ENCODE data around the gene PRR7.

PRR7 gene

DNA sequence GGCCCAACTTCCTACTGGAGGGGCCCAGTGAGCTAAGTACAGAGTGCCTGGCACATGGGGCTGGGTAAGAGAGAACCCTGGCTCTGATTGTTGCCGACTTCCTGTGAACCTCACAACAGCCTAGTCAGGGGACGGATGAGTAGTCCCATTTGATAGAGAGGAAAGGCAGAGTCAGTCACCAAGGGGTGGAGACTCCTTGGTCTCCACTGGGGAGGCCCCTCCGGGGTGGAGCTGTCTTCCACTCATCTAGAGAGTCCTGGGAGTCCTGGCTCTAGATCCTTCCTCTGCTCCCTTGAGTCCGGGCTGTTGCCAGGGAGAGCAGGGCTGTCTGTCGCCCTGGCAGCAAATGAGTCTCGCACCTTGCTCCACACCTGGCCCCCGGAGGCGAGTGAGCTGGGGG lies 12.2 kb upstream of the PRR7 start:
- no peak for DNase-seq (ENCODE audit: extremely low spot score, insufficient read length, low read depth)
- no peak for FAIRE-seq

DNA sequence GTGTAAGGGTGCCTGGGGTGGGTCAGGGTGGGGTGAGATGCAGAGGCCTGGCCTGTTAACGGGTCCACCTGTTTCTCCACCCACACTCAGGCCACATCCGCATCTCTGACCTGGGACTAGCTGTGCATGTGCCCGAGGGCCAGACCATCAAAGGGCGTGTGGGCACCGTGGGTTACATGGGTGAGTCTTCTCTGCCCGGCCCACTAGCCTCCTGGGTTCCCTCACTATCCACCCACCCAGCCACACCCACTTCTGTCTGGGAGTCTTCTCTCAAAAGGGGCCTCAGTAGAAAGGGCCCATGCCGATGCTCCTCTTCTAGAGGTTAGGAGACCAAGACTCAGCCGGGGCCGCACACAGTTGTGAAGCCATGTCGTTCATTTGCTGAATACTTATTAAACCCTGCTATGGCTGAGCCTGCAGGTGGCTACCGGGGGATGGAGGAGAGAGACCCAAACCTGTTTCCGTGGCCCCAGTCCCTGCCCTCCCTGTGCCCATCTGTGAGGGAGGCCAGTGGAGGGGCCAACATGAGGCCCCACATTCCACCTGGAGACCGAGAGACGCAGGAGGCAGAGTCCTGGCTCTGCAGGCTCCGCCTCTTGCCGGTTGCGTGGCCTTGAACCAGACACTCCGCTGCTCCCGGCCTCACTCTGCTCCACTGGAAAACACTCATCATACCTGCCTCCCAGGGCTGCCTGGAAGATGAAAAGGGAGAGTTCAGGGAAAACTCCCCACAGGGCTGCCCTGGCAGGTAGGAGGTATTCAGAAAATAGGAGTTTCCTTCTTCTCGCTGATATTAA lies 11.5 kb upstream of the PRR7 start:
- no peak for DNase-seq (ENCODE audit: extremely low spot score, insufficient read length, low read depth)
- no peak for FAIRE-seq

DNA sequence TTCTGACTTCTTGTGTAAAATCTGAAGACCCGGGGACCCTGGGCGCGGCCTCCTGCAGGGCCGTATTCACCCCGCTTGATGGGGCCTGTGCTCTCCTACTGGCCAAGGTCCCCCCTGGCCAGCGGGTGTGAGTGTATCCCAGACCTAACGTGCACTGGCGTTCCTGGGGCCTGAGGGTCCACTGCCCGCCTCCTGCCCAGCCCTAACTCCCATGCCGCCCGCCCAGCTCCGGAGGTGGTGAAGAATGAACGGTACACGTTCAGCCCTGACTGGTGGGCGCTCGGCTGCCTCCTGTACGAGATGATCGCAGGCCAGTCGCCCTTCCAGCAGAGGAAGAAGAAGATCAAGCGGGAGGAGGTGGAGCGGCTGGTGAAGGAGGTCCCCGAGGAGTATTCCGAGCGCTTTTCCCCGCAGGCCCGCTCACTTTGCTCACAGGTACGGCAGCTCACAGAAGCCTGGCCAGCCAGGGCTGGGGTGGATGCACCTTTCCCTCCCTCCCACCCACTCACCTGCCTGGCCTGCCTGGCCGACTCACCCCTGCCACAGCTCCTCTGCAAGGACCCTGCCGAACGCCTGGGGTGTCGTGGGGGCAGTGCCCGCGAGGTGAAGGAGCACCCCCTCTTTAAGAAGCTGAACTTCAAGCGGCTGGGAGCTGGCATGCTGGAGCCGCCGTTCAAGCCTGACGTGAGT lies 10.6 kb upstream of the PRR7 start:
- DNase-seq (ENCODE audit: extremely low spot score, insufficient read length, low read depth) (no peak), FAIRE-seq (no peak)

DNA sequence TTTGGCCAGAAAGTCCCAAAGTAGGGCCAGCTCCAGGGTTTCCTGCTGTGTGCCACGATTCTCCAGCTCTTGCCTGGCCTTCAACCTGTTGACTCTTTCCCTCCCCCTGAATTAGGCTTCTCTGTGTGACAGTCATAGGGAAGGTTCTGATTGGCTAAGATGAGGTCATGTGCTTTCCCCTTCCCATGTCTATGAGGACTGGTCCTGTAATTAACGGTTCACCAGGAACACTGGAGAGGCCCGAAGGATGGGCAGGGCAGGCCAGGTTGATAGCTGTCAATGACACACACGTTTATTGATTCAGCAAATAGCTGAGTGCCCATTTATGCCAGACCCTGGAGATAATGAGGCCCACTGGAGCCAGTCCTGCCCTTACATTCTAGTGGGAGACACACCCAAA lies 9.0 kb upstream of the PRR7 start:
- DNase-seq (ENCODE audit: extremely low spot score, insufficient read length, low read depth) (no peak), FAIRE-seq (no peak)

DNA sequence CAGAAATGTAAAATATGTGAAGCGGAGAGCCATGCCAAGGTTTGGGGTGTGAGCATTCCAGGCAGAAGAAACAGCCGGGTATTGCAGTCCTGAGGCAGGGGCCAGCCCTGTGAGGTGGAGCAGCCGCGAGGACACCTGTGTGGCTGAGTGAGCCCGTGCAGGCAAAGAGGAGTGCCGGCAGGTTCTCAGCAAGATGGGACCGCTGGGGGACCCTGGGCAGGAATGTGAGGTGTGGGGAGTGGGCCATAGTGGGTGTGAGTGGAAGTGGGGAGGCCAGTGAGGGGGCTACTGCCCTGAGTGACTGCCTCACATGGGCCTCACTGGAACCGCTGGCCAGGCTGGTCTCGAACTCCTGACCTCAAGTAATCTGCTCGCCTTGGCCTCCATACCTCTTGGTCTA lies 8.1 kb upstream of the PRR7 start:
- FAIRE-seq (no peak), DNase-seq (ENCODE audit: extremely low spot score, insufficient read length, low read depth) (no peak)

DNA sequence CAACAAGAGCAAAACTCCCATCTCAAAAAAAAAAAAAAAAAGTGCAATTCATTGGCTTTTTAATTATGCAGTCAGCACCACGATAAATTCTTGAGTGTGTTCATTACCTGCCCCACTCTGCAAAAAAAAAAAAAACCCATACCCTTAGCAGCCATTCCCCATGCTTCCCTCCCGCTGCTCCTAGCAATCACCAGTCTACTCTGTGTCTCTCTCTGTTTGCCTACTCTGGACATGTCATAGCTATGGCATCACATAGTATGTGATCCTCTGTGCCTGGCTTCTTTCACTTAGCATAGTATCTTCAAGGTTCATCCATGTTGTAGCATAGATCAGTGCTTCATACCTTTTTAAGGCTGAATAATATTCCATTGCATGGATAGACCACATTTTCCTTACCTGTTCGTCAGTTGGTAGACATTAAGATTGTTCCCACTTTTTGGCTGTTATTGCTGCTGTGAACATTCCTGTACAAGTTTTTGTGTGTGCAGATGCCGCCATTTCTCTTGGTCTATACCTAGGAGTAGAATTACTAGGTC lies 7.0 kb upstream of the PRR7 start:
- no peak for DNase-seq (ENCODE audit: extremely low spot score, insufficient read length, low read depth)
- FAIRE-seq, result no peak

DNA sequence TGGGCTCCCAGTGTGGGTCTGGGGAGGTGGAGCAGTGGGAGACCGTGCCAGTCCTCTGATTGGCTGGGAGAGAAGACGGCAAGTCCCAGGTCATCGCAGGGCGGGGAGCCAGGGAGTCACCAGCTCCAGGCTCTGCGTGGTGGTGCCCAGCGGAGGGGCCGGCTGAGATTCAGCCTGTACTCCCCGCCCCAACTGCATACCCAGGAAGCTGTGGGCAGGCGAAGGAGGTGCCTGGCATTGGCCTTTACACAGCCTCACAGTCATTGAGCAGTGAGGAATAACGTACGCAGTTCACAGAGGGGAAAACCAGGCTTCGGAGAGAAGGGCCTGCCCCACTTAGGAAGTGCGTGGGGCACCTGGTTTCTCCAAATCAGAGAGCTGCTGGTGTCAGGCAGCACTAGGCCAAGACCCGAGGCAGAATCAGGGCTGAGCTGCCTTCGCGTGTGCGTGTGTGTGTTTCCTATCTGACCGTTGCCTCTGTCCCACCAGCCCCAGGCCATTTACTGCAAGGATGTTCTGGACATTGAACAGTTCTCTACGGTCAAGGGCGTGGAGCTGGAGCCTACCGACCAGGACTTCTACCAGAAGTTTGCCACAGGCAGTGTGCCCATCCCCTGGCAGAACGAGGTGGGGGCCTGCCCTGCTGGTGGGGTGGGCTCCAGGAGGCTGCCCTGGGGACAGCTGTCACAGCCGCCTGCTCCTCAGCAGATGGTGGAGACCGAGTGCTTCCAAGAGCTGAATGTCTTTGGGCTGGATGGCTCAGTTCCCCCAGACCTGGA lies 6.2 kb upstream of the PRR7 start:
- no peak for DNase-seq (ENCODE audit: extremely low spot score, insufficient read length, low read depth)
- FAIRE-seq, result no peak

DNA sequence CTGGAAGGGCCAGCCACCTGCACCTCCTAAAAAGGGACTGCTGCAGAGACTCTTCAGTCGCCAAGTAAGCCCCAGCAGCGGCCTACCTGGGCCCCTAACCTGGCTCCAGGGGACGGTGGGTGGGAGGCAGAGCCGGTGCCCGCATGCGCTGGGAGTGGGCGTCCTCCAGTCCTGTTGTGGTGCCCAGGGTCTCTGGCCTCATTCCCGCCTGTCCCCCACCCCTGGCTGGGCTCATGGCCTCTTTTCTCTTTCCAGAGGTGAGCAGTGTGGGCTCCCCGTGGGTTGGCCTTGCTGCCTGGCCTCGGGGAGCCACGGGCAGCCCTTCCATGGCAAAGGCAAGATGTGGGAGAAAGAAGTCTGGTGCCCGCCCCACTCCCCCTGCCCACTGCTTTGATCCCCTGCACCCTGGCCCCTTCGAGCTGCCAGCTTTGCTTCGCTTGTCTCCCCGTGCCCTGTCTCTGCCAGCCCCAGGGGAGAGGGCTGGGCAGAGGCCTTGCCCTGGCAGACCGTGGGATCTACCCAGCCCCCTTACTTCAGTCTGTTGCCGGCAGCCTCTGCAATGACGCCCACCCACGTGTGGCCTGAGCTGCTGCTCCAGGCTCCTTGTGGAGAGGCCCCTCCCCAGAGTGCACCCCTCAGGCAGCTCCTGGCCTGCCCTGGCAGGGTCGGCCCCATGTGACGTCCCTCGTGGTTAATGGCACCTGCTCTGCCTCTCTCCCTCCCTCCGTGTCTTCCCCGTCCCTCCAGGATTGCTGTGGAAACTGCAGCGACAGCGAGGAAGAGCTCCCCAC lies 5.4 kb upstream of the PRR7 start:
- no peak for DNase-seq (ENCODE audit: extremely low spot score, insufficient read length, low read depth)
- FAIRE-seq, result no peak

DNA sequence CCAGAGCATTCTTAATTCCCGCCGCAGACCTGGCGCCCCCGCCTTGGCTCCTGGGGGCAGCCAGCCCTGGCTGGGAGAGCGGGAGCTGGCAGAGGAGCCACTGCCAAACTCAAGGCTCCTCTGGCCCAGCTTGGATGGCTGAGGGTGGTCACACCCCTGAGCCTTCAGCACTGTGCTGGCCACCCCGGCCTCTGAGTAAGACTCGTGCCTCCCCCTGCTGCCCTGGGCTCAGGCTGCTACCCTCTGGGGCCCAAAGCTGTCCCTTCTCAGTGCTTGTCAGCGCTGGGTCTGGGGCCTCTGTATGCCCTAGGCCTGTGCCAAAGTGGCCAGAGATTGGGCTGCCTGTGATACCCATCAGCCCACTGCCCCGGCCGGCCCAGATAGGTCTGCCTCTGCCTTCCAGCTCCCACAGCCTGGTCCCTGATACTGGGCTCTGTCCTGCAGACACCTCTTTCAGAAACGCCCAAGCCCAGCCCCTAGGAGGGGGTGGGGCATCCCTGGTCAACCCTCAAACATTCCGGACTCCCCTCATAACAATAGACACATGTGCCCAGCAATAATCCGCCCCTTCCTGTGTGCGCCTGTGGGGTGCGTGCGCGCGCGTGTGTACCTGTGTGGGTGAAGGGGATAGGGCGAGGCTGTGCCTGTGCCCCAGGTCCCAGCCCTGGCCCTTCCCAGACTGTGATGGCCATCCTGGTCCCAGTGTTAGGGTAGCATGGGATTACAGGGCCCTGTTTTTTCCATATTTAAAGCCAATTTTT lies 4.4 kb upstream of the PRR7 start:
- DNase-seq (ENCODE audit: extremely low spot score, insufficient read length, low read depth) (no peak), FAIRE-seq (no peak)

DNA sequence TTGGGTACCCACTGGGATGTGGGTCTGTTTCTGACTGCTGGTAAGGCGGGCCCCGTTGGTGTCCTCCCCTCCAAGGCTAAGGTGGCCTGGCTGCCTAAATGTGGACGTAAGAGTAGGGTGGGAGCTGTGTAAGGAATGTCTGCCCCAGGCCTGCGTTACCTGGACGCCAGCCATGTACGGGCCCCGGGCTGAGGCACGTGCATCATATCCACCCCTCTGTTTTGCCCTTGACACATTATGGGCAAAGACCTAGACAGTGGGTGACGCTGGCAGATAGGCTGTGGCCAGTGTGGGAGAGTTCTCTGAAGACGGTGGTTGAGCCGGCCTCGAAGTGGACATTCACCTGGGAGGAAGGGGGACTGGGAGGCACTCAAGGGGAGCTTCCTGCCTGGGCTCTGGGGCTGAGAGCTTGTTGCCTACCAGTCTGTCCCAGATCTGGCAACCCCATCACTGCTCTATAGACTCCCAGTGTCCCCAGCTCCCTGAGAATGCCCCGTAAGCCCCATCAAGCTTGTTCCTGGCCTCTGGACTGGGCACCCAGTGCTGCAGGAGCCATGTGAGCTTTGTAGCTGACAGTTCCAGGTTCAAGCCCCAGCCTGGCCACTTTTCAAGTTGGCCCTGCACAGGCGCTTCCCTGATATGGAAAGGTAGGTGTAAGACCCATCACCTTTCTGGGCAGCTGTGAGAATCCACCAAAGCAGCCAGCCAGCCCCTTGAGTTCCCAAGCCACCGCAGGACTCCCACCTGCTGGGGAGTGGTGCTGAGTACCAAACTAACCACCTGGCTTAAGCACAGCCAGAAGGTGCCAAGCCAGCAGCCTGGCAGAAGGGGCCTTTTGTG lies 3.2 kb upstream of the PRR7 start:
- FAIRE-seq (no peak), DNase-seq (ENCODE audit: extremely low spot score, insufficient read length, low read depth) (no peak)

DNA sequence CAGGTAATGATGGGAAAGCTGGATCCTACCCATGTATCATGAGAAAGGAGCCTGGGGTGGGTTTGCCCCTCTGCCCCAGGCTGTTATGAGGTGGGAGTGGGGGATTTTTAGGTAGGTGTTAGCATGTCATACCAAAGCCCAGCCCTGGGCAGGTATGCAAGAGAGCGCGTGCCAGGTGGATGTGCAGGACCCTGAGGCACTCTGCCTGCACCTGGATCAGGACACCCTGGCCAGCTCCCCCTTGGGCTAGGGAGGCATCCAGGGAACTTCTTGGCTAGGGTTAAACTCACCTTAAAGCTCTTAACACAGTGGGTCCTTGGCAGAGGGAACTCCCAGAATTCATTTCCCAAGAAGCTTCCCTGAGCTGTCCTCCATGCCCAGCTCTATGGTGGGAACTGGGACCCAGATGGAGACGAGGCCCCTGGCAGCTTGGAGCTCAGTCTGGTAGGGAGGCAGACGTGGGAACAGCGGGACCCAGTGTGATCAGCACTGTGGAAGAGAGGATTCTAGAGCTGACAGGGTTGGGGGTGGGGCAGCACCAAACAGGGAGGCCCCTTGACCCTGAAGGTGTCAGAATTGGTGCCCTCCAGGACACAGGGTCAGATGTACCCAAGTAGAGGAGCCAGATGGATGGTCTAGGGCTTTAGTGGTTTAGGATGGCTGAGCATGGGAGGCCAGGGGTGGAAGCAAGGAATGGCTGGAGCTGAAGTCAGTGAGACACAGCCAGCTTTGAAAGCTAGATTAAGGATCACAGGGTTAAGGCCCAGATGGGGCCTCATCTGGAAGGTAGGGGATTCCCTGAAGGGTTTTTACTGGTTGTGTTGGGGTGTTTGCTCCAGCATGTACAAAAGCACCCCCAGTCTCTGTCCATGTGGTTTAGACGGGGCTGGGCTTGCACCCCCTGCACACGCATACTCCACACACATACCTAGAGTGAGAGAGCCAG lies 2.2 kb upstream of the PRR7 start:
- DNase-seq (ENCODE audit: extremely low spot score, insufficient read length, low read depth) (no peak), FAIRE-seq (peak; percentile 57)

DNA sequence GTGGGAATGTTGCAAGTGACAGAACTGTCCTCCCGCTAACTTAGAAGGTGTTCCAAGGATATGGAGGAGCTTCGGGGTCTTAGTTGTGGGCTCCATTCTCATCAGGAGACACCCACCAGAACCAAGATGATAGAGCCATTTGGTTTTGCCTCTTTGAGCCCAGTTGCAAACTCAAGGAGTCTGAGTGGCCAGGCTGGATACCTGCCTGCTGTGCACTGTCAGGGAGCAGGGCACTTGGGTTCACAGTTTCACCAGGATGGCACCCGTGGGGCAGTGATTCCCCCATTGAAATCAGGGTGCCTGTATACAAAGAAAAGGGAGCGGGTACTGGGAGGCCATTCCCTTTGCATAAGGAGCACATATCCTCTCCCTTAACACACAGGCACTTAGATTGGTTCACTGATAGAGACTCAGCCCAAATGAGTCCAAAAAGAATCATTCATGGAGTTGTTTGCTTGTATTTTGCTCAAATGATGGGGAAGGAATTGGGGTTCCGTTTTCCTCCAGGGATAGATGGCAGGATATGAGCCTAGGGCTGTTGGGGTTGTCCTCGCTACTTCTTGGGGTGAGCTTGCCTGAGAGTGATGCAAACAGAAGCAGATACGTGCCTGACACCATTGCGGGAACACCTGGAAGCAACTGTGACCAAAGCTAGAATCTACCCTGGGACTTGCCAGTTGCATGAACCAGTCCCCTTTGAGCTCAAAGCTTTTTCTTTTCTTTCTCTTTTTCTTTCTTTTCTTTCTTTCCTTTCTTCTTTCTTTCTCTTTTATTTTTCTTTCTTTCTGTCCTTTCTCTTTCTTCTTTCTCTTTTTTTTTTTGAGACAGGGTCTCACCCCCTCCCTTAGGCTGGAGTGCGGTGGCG lies 1.3 kb upstream of the PRR7 start:
- peak; percentile 60 for FAIRE-seq
- DNase-seq (ENCODE audit: extremely low spot score, insufficient read length, low read depth), result no peak

DNA sequence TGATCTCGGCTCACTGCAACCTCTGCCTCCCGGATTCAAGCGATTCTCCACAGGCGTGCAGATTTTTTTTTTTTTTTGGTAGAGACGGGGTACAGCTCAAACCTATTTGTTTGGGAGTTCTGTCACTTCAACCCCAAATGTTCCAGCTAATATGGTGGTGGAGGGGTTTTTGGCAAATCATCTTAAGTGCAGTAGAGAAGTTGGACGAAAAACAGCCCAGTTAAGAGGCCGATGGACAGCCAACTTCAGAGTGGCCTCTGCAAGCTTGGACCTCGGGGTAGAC lies 756 bp upstream of the PRR7 start:
- no peak for FAIRE-seq
- no peak for DNase-seq (ENCODE audit: extremely low spot score, insufficient read length, low read depth)

DNA sequence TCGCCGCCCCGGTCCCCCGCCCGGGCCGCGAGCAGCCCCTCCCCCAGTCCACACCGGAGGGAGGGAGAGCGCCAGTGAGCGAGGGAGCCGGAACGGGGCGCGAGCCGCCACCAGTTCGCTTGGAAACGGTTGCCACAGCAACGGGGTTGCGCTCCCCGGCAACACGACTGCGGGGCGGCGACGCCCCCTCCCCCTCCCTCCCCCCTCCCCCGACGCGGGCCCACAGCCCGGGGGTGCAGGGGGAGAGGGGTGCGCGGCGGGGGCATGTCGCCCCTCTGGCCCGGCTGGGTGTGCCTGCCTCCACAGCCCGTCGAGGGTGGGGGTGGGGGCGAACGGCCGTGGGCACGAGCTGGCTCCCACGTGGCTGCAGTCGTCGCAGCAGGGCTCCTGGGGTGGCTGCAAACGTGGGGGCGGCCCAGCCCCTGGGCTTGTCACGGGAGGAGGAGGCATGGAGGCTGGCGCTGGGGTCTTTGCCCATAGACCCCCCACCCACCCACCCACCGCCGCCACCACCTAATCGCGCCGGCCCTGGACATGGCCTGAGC lies 524 bp downstream of the PRR7 start:
- peak; percentile 5 for FAIRE-seq
- DNase-seq (ENCODE audit: extremely low spot score, insufficient read length, low read depth), result peak; percentile 32

DNA sequence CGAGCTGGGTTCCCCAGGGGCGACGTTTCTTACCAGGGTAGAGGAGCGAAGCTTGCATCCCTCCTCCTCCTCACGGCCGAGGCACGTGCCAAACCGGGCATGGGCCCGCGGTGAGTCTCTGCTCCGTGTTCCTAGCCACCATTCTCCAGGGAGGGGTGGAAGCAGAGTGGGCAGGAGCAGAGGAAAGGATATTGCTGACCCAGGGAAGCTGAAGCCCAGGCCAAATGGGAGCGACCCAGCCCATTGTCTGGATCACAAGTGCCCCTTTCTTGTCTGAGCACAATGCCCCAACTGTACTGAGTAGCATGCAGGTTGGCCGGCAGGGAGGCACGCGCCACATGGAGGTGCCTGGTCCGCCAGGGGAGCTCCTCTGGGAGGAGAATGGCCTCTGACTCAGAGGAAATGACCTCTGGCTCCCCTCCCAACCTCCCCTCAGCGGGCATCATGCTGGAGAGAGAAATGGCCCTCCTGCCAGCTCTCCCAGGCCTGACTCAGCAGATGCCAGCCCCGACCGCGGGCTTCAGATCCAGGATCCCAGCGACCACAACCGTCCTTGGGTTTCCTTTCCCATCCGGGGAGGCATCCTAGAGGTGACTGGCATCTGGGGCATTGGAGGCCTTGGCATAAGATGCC lies 1.1 kb downstream of the PRR7 start:
- no peak for DNase-seq (ENCODE audit: extremely low spot score, insufficient read length, low read depth)
- FAIRE-seq, result no peak

Data from GM18507 (cell line).